GM12801 (cell line): ENCODE measurements around the gene NIPAL4.

Experiments used
- TF ChIP-seq, protein P1 (sequence below): IDR thresholded peaks from one replicate; pipeline ENCODE4 v1.5.1; 2011; ENCODE audit warnings: control low read depth; ENCODE audit not compliant: insufficient read length; ENCODE audit errors: extremely low read depth

Gene NIPAL4

DNA sequence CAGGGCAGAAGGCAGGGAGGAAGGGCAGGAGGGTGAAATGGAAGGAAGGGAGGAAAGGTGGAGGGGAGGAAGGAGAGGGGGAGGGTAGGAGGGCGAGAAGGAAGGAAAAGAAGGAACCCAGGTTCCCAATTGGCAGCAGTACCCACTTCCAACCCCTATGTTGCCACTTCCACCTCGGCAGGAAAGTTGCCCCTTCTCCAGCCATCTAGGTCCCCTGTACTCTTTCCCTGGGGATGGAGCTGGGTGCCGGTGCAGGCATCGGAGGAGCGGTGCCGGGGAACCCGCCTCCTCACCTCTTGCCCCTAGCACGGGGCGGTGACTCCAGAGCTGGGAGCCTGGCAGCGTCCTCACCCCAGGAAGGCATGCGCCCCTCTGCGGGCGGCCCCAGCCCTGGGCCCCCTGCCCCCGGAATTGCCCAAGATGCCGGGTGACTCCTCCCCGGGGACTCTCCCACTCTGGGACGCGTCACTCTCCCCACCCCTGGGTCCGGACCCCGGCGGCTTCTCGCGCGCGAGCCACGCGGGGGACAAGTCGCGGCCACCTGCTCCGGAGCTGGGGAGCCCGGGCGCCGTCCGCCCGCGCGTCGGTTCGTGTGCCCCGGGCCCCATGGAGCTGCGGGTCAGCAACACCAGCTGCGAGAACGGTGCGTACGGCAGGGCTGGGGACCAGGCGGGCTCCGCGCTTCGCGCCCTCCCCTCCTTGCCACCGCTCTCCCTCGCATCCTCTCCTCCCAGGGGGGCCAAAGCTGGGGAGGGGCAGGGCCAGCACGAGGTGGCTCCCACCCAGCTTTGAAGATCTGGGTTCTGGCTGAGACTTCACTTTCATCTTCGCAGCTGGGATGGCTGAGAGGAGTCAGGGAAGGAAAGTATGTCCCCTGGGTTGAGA is at the start of gene NIPAL4:
TSS of gene NIPAL4 (plus strand) at position 499 of the 885 bp plus-strand sequence. CDS start at position 607, 108 bp downstream.
- TF ChIP-seq, protein P1, sequence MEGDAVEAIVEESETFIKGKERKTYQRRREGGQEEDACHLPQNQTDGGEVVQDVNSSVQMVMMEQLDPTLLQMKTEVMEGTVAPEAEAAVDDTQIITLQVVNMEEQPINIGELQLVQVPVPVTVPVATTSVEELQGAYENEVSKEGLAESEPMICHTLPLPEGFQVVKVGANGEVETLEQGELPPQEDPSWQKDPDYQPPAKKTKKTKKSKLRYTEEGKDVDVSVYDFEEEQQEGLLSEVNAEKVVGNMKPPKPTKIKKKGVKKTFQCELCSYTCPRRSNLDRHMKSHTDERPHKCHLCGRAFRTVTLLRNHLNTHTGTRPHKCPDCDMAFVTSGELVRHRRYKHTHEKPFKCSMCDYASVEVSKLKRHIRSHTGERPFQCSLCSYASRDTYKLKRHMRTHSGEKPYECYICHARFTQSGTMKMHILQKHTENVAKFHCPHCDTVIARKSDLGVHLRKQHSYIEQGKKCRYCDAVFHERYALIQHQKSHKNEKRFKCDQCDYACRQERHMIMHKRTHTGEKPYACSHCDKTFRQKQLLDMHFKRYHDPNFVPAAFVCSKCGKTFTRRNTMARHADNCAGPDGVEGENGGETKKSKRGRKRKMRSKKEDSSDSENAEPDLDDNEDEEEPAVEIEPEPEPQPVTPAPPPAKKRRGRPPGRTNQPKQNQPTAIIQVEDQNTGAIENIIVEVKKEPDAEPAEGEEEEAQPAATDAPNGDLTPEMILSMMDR = no peak

DNA sequence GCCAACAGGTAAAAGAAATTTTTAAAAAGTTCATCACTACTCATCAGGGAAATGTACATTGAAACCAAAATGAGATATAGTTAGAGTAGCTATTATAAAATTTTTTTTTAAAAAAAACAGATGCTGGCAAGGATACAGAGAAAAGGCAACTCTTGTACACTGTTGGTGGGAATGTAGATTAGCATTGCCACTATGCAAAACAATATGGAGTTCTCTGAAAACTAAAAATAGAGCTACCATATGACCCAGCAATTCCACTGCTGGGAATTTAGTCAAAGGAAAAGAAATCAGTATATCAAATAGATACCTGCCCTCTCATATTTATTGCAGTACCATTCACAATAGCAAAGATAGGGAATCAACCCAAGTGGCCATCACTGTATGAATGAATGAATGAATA is 44.2 kb upstream of the NIPAL4 start:
- TF ChIP-seq, protein P1 = no peak

DNA sequence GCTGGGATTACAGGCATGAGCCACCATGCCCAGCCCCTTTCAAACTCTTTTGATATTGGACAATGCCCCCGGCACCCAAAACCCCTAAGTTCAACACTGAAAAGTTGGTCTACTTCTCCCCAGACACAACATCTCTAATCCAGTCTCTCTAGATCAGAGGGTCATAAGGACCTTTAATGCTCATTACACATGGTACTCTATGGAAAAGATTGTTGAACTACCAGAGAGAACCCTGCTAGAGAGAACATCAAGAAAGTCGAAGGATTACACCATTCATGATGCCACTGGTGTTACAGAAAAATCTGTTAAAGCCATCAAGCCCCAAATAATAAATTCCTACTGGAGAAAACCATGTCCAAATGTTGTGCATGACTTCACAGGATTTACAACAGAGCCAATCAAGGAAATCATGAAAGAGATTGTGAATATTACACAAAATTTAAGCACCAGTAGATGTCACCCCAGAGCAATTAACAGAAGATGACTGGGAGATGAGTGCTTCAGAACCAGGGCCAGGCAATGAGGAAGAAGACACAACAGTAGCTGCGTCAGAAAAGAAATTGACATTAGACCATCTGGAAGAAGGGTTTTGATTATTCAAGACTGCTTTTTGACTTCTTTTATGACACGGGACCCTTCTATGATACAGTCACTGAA is 28.3 kb upstream of the NIPAL4 start:
- TF ChIP-seq, protein P1 = no peak

DNA sequence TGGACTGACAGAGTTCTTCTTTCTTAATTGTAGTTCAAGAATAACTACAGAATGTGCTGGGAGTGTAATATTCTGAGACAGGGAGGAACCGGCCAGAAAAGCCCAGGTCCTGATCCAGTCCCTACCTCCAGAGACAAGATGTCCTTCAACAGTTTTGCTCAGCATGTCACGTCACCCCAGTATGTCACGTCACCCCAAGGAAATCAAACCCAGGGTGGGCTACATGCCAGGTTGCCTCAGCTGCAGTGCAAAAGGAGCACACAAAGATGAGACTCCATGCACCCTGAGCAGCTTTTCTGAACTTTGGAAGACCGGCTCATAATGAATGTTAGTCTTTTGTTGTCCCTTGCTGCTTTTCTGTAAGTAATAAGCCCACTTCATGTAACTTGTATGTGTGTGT is 25.9 kb upstream of the NIPAL4 start:
- TF ChIP-seq, protein P1 = no peak

DNA sequence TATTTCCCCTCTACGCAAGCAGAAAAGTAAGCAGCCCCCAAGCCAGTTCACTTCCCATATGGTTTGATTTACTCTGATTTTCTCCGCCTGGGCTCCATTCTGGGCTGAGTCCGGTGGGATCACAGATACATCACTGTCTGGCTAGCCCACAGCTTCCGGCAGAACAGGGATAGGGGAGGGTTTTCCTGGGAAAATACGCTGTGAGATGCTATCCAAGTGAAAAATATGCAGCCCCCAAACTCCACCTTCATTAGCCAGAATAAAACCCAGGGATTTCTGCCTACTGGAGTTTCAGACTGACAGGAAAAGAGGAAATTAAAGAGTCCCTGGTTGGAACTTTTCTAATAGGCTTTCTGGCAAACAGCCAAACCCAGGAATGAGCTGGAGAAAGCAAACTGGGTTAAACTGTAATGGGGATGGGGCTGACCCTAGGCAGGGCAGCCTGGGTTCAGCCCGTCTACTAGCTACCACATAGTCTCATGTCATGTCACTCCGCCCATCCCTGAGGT is 16.9 kb upstream of the NIPAL4 start:
- TF ChIP-seq, protein P1 = no peak

DNA sequence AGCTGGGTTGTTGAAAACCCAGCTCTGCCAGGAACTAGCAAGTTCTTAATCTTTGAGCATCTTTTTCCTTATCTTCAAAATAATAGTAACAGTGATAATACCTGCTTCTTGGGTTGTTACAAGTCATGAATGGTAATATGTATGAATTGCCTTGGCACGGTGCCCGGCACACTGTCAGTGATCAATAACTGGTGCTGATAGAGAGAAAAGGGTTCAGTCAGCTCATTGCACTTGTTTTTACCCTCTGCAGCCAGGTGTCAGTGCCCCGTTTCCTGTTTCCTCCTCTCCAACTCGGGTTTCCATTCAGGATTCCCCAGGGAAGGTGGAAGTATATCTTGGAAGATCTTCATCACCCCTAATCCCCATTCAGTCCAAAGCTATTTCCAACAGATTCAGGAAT is 15.8 kb upstream of the NIPAL4 start:
- TF ChIP-seq, protein P1 = no peak

DNA sequence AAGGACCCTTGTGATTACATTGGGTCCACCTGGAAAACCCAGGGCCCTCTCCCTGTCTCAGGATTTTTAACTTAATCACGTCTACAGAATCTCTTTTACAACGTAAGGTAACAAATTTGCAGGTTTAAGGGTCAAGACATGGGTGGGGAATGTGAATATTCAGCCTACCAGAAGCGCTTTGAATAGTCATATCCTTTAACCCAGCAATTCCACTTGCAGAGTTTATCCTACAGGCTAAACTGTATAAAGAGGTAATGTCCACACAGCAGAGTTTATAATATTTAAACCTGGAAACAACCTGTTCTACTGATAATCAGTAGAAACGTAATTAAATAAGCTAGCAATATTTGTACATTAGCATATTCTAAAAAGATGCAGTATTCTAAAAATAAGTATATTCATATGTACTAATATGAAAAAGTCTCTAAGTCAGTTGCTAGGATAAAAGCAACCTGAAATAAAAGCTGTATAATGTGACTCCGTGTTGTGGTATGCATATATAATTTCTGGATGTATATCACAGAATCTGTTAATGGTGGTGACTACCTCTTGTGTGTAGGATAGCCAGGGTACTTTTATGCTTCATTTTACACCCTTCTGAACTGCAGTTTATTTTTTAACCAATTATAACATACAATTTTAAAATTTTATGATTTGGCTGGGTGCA is 14.1 kb upstream of the NIPAL4 start:
- TF ChIP-seq, protein P1 = no peak
